ENCODE data around the gene CHST15.

GRCh38 chr10:124057601-124058000, 35.8 kb downstream of the CHST15 start:
- TF ChIP-seq POLR2A (IDR thresholded peaks at IDR 0.05) (no peak), CTCF (IDR thresholded peaks at IDR 0.05) (no peak)

Measured in adrenal gland (tissue), 5 donors.